Keratinocyte (primary cell): ENCODE data around the gene KCNMA1. TPM values are rescaled to one million over a fixed set of nuclear protein-coding genes. Genes with fewer than 3 reads are reported as not detected.

ENCODE experiments used
- DNase-seq: peaks from one replicate; pipeline ENCODE4 v3.0.0-alpha.2; 2011; ENCODE audit warnings: low read depth, missing footprints, low spot score
- FAIRE-seq: peaks from 2 replicates; lab custom pipeline; 2011; peaks lifted over from hg19 to GRCh38; lab: Jason Lieb, UNC
- H2AFZ ChIP-seq: 2 replicates; pipeline ENCODE4 v1.6.0; 2012; ENCODE audit warnings: low read length, control low read depth, inconsistent platforms; ENCODE audit not compliant: control insufficient read depth
- H3K27ac ChIP-seq: 2 replicates; pipeline ENCODE4 v1.5.1; 2011; ENCODE audit warnings: low read length; ENCODE audit not compliant: control insufficient read depth, insufficient read depth
- H3K27me3 ChIP-seq: 3 replicates; pipeline ENCODE4 v1.6.0; 2011; ENCODE audit warnings: low read length; ENCODE audit not compliant: control insufficient read depth, insufficient read depth; ENCODE audit errors: extremely low read depth
- H3K36me3 ChIP-seq, 2 experiments: 2 replicates in 1 of 2; 3 replicates in 1 of 2; pipeline ENCODE4 v1.5.1; 2011; ENCODE audit warnings: low read length in 2 of 2, mild to moderate bottlenecking in 1 of 2; ENCODE audit not compliant: control insufficient read depth in 2 of 2, insufficient read depth in 2 of 2; ENCODE audit errors: extremely low read depth in 1 of 2
- H3K4me1 ChIP-seq: 3 replicates; pipeline ENCODE4 v1.5.1; 2011; ENCODE audit warnings: low read length; ENCODE audit not compliant: control insufficient read depth, insufficient read depth; ENCODE audit errors: extremely low read depth
- H3K4me2 ChIP-seq: 3 replicates; pipeline ENCODE4 v1.6.0; 2011; ENCODE audit warnings: low read depth, low read length; ENCODE audit not compliant: control insufficient read depth, insufficient read depth; ENCODE audit errors: extremely low read depth
- H3K4me3 ChIP-seq, 3 experiments: fragments of 200-600 bp in 1 of 3; sonication (generic) in 1 of 3; 2 replicates in 2 of 3; 3 replicates in 1 of 3; pipeline ENCODE4 v1.5.1; 2011 to 2016; ENCODE audit warnings: low read length in 3 of 3, mild to moderate bottlenecking in 3 of 3, control low read depth in 2 of 3, inconsistent platforms in 1 of 3, low read depth in 1 of 3, mixed read lengths in 1 of 3, mixed run types in 1 of 3, moderate library complexity in 1 of 3; ENCODE audit not compliant: control insufficient read depth in 2 of 3, insufficient read depth in 2 of 3; ENCODE audit errors: extremely low read depth in 1 of 3
- H3K79me2 ChIP-seq: 2 replicates; pipeline ENCODE4 v1.6.0; 2012; ENCODE audit warnings: low read length; ENCODE audit not compliant: control insufficient read depth, insufficient read depth
- H3K9ac ChIP-seq: 3 replicates; pipeline ENCODE4 v1.6.0; 2011; ENCODE audit warnings: low read length; ENCODE audit not compliant: control insufficient read depth, insufficient read depth; ENCODE audit errors: extremely low read depth
- H3K9me1 ChIP-seq: 3 replicates; pipeline ENCODE4 v1.6.0; 2011; ENCODE audit warnings: low read length; ENCODE audit not compliant: control insufficient read depth, insufficient read depth; ENCODE audit errors: extremely low read depth
- H3K9me3 ChIP-seq: 2 replicates; pipeline ENCODE4 v1.5.1; 2012; ENCODE audit warnings: low read depth, low read length; ENCODE audit not compliant: control insufficient read depth
- H4K20me1 ChIP-seq: 3 replicates; pipeline ENCODE4 v1.6.0; 2011; ENCODE audit warnings: low read length; ENCODE audit not compliant: control insufficient read depth, insufficient read depth; ENCODE audit errors: extremely low read depth
- EZH2 ChIP-seq: IDR thresholded peaks from one replicate; pipeline ENCODE4 v1.6.1; 2012; ENCODE audit warnings: inconsistent platforms, mild to moderate bottlenecking, low read length, moderate library complexity
- dilution Hi-C: fragments of 300-500 bp; cut with MboI; formaldehyde crosslinking; loops from one replicate; pipeline ENCODE4 v1.7.0; 2020; ENCODE audit warnings: low sequenced_read_pairs; ENCODE audit not compliant: extremely low pct_ligation_motif_present
- polyA plus RNA-seq, 5 experiments: library from polyadenylated mRNA; depleted of rRNA in 3 of 5; stranded (reverse) in 3 of 5; stranded (forward) in 1 of 5; unstranded in 1 of 5; fragments of >200 nt; gene quantifications; 1 replicate in 1 of 5; 2 replicates in 3 of 5; 3 replicates in 1 of 5; pipeline versions ENCODE4 v1.2.1 to v1.2.3, GENCODE V29; 2011 to 2012; ENCODE audit warnings: missing spikeins in 2 of 5, low read depth in 1 of 5, low replicate concordance in 1 of 5
- TF ChIP-seq, protein P1 (sequence below), 3 experiments: IDR thresholded peaks in 1 of 3; conservative IDR thresholded peaks in 1 of 3; optimal IDR thresholded peaks in 1 of 3; 2 replicates in 2 of 3; 3 replicates in 1 of 3; pipeline versions ENCODE3 to v1.5.1; 2011; ENCODE audit warnings: low read length in 3 of 3, mild to moderate bottlenecking in 3 of 3, moderate library complexity in 2 of 3, control low read depth in 1 of 3, inconsistent platforms in 1 of 3; ENCODE audit not compliant: insufficient read depth in 2 of 3; ENCODE audit errors: extremely low read depth in 1 of 3

Gene KCNMA1
- polyA plus RNA-seq, 1 donor (not counting 4 experiments of a cell fraction or from before 2014, with no cell fraction given) = 6.3 TPM

DNA sequence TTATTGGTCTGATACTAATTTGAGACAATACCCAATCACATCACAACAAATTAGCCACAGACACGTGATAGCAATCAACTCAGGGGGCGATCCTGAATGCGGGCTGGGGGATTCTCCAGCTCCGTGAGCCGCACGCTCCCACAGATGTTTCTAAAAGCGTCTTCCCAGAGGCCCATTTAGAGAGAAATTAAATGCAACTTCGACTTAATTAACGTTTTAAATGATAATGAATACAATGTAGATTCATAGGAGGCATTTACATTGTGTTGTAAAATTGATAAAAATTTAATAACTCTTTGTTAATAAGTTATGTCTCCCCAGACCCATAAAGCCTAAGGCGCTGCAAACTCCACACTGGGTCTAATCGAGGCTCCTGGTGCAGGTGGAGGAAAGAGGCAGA, 642.6 kb downstream of the KCNMA1 start:
- FAIRE-seq (no peak), DNase-seq (no peak)
- Histone ChIP-seq H3K4me3 (no peak overlapping the region), H4K20me1 (no peaks in the 10 kb centered on the region), H3K4me2 (no peak overlapping the region), H3K9me3 (no peaks in the 10 kb centered on the region), H3K79me2 (no peaks in the 10 kb centered on the region), H3K9ac (no peak overlapping the region), H2AFZ (no peak overlapping the region), H3K27me3 (no peaks in the 10 kb centered on the region), H3K27ac (no peak overlapping the region), H3K36me3 (no peaks in the 10 kb centered on the region), H3K4me1 (no peaks in the 10 kb centered on the region), H3K9me1 (no peaks in the 10 kb centered on the region)
- dilution Hi-C loops = no loop called here
- TF ChIP-seq, protein P1, sequence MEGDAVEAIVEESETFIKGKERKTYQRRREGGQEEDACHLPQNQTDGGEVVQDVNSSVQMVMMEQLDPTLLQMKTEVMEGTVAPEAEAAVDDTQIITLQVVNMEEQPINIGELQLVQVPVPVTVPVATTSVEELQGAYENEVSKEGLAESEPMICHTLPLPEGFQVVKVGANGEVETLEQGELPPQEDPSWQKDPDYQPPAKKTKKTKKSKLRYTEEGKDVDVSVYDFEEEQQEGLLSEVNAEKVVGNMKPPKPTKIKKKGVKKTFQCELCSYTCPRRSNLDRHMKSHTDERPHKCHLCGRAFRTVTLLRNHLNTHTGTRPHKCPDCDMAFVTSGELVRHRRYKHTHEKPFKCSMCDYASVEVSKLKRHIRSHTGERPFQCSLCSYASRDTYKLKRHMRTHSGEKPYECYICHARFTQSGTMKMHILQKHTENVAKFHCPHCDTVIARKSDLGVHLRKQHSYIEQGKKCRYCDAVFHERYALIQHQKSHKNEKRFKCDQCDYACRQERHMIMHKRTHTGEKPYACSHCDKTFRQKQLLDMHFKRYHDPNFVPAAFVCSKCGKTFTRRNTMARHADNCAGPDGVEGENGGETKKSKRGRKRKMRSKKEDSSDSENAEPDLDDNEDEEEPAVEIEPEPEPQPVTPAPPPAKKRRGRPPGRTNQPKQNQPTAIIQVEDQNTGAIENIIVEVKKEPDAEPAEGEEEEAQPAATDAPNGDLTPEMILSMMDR (optimal IDR thresholded peaks at IDR 0.05 in 1 of 3, IDR thresholded peaks at IDR 0.05 in 1 of 3, conservative IDR thresholded peaks at IDR 0.05 in 1 of 3; ENCODE audit: extremely low read depth in 1 of 3, insufficient read depth in 2 of 3, low read length in 3 of 3) = no peak

DNA sequence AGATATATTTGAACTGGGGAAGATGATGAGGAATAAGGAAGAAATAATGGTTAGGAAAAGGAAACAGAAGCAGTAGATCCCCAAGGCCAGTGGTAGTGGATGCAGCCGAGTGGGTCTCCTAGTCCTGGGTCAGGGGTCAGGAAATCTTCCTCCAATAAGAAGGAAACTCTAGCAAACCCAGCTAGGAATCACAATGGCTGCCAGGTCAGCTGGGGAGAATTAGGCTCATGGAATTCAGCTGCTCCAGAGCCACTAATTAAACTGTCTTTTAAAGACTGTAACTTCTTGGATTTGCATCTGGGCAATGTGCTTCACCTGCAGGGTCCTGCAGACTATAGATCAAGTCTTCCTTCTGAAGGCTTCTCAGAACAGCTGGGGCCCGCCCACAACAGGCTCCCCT, 644.4 kb downstream of the KCNMA1 start:
- no peaks in the 10 kb centered on the region for H4K20me1 ChIP-seq
- no peaks in the 10 kb centered on the region for H3K36me3 ChIP-seq
- no peaks in the 10 kb centered on the region for H3K27me3 ChIP-seq
- H3K4me1 ChIP-seq = no peaks in the 10 kb centered on the region
- no peak overlapping the region for H3K9ac ChIP-seq
- FAIRE-seq (no peak), DNase-seq (no peak)
- H3K27ac ChIP-seq = no peak overlapping the region
- no peak overlapping the region for H3K4me2 ChIP-seq
- H3K79me2 ChIP-seq = no peaks in the 10 kb centered on the region
- dilution Hi-C loops = no loop called here
- H3K9me3 ChIP-seq = no peaks in the 10 kb centered on the region
- TF ChIP-seq, protein P1 (optimal IDR thresholded peaks at IDR 0.05 in 1 of 3, IDR thresholded peaks at IDR 0.05 in 1 of 3, conservative IDR thresholded peaks at IDR 0.05 in 1 of 3; ENCODE audit: extremely low read depth in 1 of 3, insufficient read depth in 2 of 3, low read length in 3 of 3) = no peak
- no peak for TF ChIP-seq EZH2
- H2AFZ ChIP-seq = no peak overlapping the region
- H3K4me3 ChIP-seq = no peak overlapping the region
- H3K9me1 ChIP-seq = no peaks in the 10 kb centered on the region
